HepG2 (cell line): ENCODE data around the gene CCBE1. TPM values are rescaled to one million over a fixed set of nuclear protein-coding genes. Genes with fewer than 3 reads are reported as not detected.

Source experiments
- ATAC-seq: fragments of 200-7000 bp; cut with Tn5 transposase; 3 replicates; pipeline ENCODE4 v1.9.1; 2020; ENCODE audit warnings: mild to moderate bottlenecking, moderate library complexity
- BruUV-seq: library from RNA; stranded (reverse); fragments of 400-500 nt; replicated peaks from 2 replicates; lab custom pipeline; 2021; lab: Mats Ljungman, UMichigan
- CTCF ChIA-PET: fragments of 300-600 bp; formaldehyde crosslinking; extraction: SDS; loops from one replicate; lab custom pipeline; 2021; ENCODE audit warnings: low total read pairs, inconsistent platforms, low intra/inter-chr PET ratio; lab: Yijun Ruan, JAX
- POLR2A ChIA-PET: fragments of 350-600 bp; sonication (Branson Sonifier 250); formaldehyde crosslinking; loops from one replicate; lab custom pipeline; 2020; ENCODE audit warnings: antibody characterized with exemption, inconsistent platforms; lab: Yijun Ruan, JAX
- DNase-seq: peaks from one replicate; pipeline ENCODE4 v3.0.0-alpha.2; 2015; ENCODE audit warnings: low spot score
- FAIRE-seq: peaks from 3 replicates; lab custom pipeline; 2011; peaks lifted over from hg19 to GRCh38; lab: Jason Lieb, UNC
- H2AFZ ChIP-seq: one replicate; pipeline ENCODE4 v1.6.1; 2011; ENCODE audit warnings: low read length, inconsistent platforms
- H3K27ac ChIP-seq: fragments of 300-600 bp; 3 replicates; pipeline ENCODE4 v1.8.0; 2011; ENCODE audit warnings: mixed run types, mild to moderate bottlenecking, mixed read lengths, low read length, inconsistent platforms; ENCODE audit not compliant: insufficient read depth; ENCODE audit errors: extremely low read length
- H3K27me3 ChIP-seq, 2 experiments: fragments of 200-600 bp in 1 of 2; 2 replicates in 1 of 2; 3 replicates in 1 of 2; pipeline versions ENCODE4 v1.6.0 to v1.8.0; 2011; ENCODE audit warnings: low read length in 2 of 2, mild to moderate bottlenecking in 2 of 2, moderate library complexity in 2 of 2, inconsistent platforms in 1 of 2; ENCODE audit not compliant: insufficient read depth in 2 of 2, control insufficient read depth in 1 of 2
- H3K36me3 ChIP-seq, 2 experiments: fragments of 200-600 bp in 1 of 2; replicated peaks in 1 of 2; 2 replicates in 1 of 2; 3 replicates in 1 of 2; pipeline versions ENCODE4 v1.5.1 to v1.8.0; 2011; ENCODE audit warnings: low read length in 2 of 2, inconsistent platforms in 1 of 2; ENCODE audit not compliant: insufficient read depth in 2 of 2, control insufficient read depth in 1 of 2
- H3K4me1 ChIP-seq: 2 replicates; pipeline ENCODE4 v1.5.1; 2012; ENCODE audit warnings: low read length, inconsistent platforms; ENCODE audit not compliant: insufficient read depth
- H3K4me2 ChIP-seq: 2 replicates; pipeline ENCODE4 v1.6.0; 2011; ENCODE audit warnings: low read depth, low read length, inconsistent platforms
- H3K4me3 ChIP-seq, 3 experiments: fragments of 200-600 bp in 1 of 3; sonication (generic), shearing (Covaris generic) in 1 of 3; replicated peaks in 1 of 3; 2 replicates each; pipeline ENCODE4 v1.5.1; 2011 to 2016; ENCODE audit warnings: low read length in 3 of 3, inconsistent platforms in 2 of 3, low read depth in 2 of 3, mild to moderate bottlenecking in 2 of 3, control low read depth in 1 of 3, mixed read lengths in 1 of 3; ENCODE audit not compliant: insufficient read depth in 1 of 3
- H3K79me2 ChIP-seq: one replicate; pipeline ENCODE4 v1.6.1; 2011; ENCODE audit warnings: low read length, inconsistent platforms; ENCODE audit not compliant: insufficient read depth
- H3K9ac ChIP-seq: 2 replicates; pipeline ENCODE4 v1.6.0; 2011; ENCODE audit warnings: mild to moderate bottlenecking, low read depth, low read length, inconsistent platforms; ENCODE audit not compliant: insufficient read depth
- H3K9me3 ChIP-seq: 2 replicates; pipeline ENCODE4 v1.5.1; 2012; ENCODE audit warnings: mild to moderate bottlenecking, low read length
- H4K20me1 ChIP-seq: 2 replicates; pipeline ENCODE4 v1.6.0; 2011; ENCODE audit warnings: inconsistent platforms, mild to moderate bottlenecking, low read length, moderate library complexity; ENCODE audit not compliant: insufficient read depth
- ATF4 ChIP-seq, 2 experiments: fragments of 450-650 bp in 1 of 2; sonication (generic) in 1 of 2; formaldehyde crosslinking; IDR thresholded peaks; 2 replicates each; pipeline versions ENCODE4 v1.5.0 to v1.8.0; 2020 to 2022; ENCODE audit warnings: mild to moderate bottlenecking in 1 of 2, missing genetic modification reagents in 1 of 2
- EEA1 ChIP-seq: sonication (generic); formaldehyde crosslinking; IDR thresholded peaks from 2 replicates; pipeline ENCODE4 v1.5.1; 2020; ENCODE audit warnings: mild to moderate bottlenecking, missing genetic modification reagents, borderline replicate concordance
- ELK4 ChIP-seq: sonication (generic); formaldehyde crosslinking; IDR thresholded peaks from 2 replicates; pipeline ENCODE4 v1.9.0; 2021; ENCODE audit warnings: missing genetic modification reagents, borderline replicate concordance
- KDM2A ChIP-seq: sonication (generic); formaldehyde crosslinking; IDR thresholded peaks from 2 replicates; pipeline ENCODE4 v1.4.0; 2020; ENCODE audit warnings: low read depth, missing genetic modification reagents, borderline replicate concordance
- KLF12 ChIP-seq: sonication (generic); formaldehyde crosslinking; IDR thresholded peaks from 2 replicates; pipeline ENCODE4 v1.4.0; 2020; ENCODE audit warnings: missing genetic modification reagents, borderline replicate concordance
- KLF6 ChIP-seq: IDR thresholded peaks from 2 replicates; pipeline ENCODE4 v1.8.0; 2016; ENCODE audit warnings: missing biosample characterization, missing genetic modification reagents
- MTA1 ChIP-seq: sonication (generic); formaldehyde crosslinking; IDR thresholded peaks from 2 replicates; pipeline ENCODE4 v1.4.0; 2020; ENCODE audit warnings: missing genetic modification reagents, mild to moderate bottlenecking, borderline replicate concordance
- NR0B2 ChIP-seq: sonication (generic); formaldehyde crosslinking; IDR thresholded peaks from 2 replicates; pipeline ENCODE4 v1.4.0; 2020; ENCODE audit warnings: mild to moderate bottlenecking, missing genetic modification reagents
- SIN3A ChIP-seq: IDR thresholded peaks from 2 replicates; pipeline ENCODE4 v1.6.1; 2011; ENCODE audit warnings: low read depth, mild to moderate bottlenecking, control low read depth, low read length, borderline replicate concordance
- SNAPC2 ChIP-seq: sonication (generic); formaldehyde crosslinking; IDR thresholded peaks from 2 replicates; pipeline ENCODE4 v1.8.1; 2022; ENCODE audit warnings: mild to moderate bottlenecking, missing genetic modification reagents
- XBP1 ChIP-seq: sonication (generic); formaldehyde crosslinking; IDR thresholded peaks from 2 replicates; pipeline ENCODE4 v1.5.0; 2020; ENCODE audit warnings: missing genetic modification reagents
- ZBTB25 ChIP-seq: IDR thresholded peaks from 2 replicates; pipeline ENCODE4 v1.6.1; 2018; ENCODE audit warnings: missing genetic modification reagents
- ZC3H13 ChIP-seq: sonication (generic); formaldehyde crosslinking; IDR thresholded peaks from 2 replicates; pipeline ENCODE4 v1.8.1; 2023; ENCODE audit warnings: mild to moderate bottlenecking, missing genetic modification reagents, moderate library complexity
- ZMAT3 ChIP-seq: sonication (generic); formaldehyde crosslinking; conservative IDR thresholded peaks from 2 replicates; pipeline ENCODE4 v1.7.0; 2021; ENCODE audit warnings: missing genetic modification reagents
- ZNF136 ChIP-seq: sonication (generic); formaldehyde crosslinking; IDR thresholded peaks from 2 replicates; pipeline ENCODE4 v1.8.1; 2022; ENCODE audit warnings: low read depth, mild to moderate bottlenecking, moderate library complexity, missing genetic modification reagents
- WGBS: methylation state at CpG from one replicate; pipeline ENCODE4 v1.1.6; 2017; ENCODE audit warnings: low lambda C conversion rate; 5-methylcytosine and 5-hydroxymethylcytosine counted together
- in situ Hi-C: cut with HindIII; loops from 2 replicates; pipeline ENCODE4 v1.10.0; 2017; ENCODE audit warnings: low pct_unique_long_range_greater_than_20kb; ENCODE audit not compliant: extremely low pct_ligation_motif_present
- intact Hi-C: fragments of 100-400 bp; cut with micrococcal nuclease; formaldehyde crosslinking; loops from one replicate; pipeline ENCODE4 v1.10.0; 2022; ENCODE audit not compliant: unreplicated experiment
- polyA plus RNA-seq, 8 experiments: library from polyadenylated mRNA; depleted of rRNA in 3 of 8; stranded (reverse) in 7 of 8; unstranded in 1 of 8; fragments of >200 nt; fragmentation: Illumina TruSeq in 4 of 8; extraction: Trizol in 4 of 8; gene quantifications; 2 replicates each; pipeline versions ENCODE4 v1.2.1 to v1.2.3, GENCODE V29; 2011 to 2016; ENCODE audit warnings: low read depth in 4 of 8, missing spikeins in 1 of 8, mixed read lengths in 1 of 8; ENCODE audit not compliant: insufficient read depth in 1 of 8
- total RNA-seq, 5 experiments: library from RNA; depleted of rRNA; stranded (reverse); fragments of >200 nt; fragmentation: Illumina TruSeq; extraction: Trizol; gene quantifications; 2 replicates each; pipeline ENCODE4 v1.2.3, GENCODE V29; 2016; ENCODE audit warnings: low read depth in 1 of 5
- TF ChIP-seq, protein P1 (sequence below): sonication (generic); formaldehyde crosslinking; IDR thresholded peaks from 2 replicates; pipeline ENCODE4 v1.4.0; 2020; ENCODE audit warnings: mild to moderate bottlenecking, missing genetic modification reagents
- TF ChIP-seq, protein P2 (sequence below): fragments of 450-650 bp; IDR thresholded peaks from 2 replicates; pipeline ENCODE4 v1.6.1; 2016

The CCBE1 gene
- total and polyA plus RNA-seq, 2 of the 13 experiments (the other 11 are each of a cell fraction or from before 2014, with no cell fraction given), result not detected

- Histone ChIP-seq H3K36me3 (no peaks in the 10 kb centered on the region), H4K20me1 (no peaks in the 10 kb centered on the region), H3K9me3 (no peaks in the 10 kb centered on the region), H3K79me2 (no peaks in the 10 kb centered on the region), H3K27ac (no peak overlapping the region), H3K27me3 (no peaks in the 10 kb centered on the region), H3K4me1 (no peaks in the 10 kb centered on the region), H3K4me3 (no peak overlapping the region), H2AFZ (no peak overlapping the region), H3K9ac (no peak overlapping the region), H3K4me2 (no peak overlapping the region)
- ChIA-PET POLR2A (no interaction called here), CTCF (no interaction called here)
- WGBS, result 25% methylated on average over 2 of the region's 2 CpGs
- FAIRE-seq, result no peak
- DNase-seq, result no peak
- in situ Hi-C loops (no loop called here), intact Hi-C loops (loop anchor here (5.0 kb wide), 1 partner anchor 1363 kb away; no protein-coding TSS in a partner anchor)
- TF ChIP-seq SIN3A (no peak), ZMAT3 (CRISPR knock-in tag) (no peak), ZNF136 (CRISPR knock-in tag) (no peak), KDM2A (no peak), ZBTB25 (no peak), NR0B2 (no peak), EEA1 (CRISPR knock-in tag) (no peak), KLF6 (CRISPR knock-in tag) (no peak), ELK4 (CRISPR knock-in tag) (no peak), MTA1 (no peak), XBP1 (CRISPR knock-in tag) (no peak), ZC3H13 (CRISPR knock-in tag) (no peak), SNAPC2 (no peak), KLF12 (CRISPR knock-in tag) (no peak), ATF4 (CRISPR knock-in tag; IDR thresholded peaks at IDR 0.05) (no peak)
- TF ChIP-seq, protein P1, sequence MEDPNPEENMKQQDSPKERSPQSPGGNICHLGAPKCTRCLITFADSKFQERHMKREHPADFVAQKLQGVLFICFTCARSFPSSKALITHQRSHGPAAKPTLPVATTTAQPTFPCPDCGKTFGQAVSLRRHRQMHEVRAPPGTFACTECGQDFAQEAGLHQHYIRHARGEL (CRISPR knock-in tag), result no peak
- TF ChIP-seq, protein P2, sequence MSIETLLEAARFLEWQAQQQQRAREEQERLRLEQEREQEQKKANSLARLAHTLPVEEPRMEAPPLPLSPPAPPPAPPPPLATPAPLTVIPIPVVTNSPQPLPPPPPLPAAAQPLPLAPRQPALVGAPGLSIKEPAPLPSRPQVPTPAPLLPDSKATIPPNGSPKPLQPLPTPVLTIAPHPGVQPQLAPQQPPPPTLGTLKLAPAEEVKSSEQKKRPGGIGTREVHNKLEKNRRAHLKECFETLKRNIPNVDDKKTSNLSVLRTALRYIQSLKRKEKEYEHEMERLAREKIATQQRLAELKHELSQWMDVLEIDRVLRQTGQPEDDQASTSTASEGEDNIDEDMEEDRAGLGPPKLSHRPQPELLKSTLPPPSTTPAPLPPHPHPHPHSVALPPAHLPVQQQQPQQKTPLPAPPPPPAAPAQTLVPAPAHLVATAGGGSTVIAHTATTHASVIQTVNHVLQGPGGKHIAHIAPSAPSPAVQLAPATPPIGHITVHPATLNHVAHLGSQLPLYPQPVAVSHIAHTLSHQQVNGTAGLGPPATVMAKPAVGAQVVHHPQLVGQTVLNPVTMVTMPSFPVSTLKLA, result no peak
- ATAC-seq, result no peak
- BruUV-seq, result no TSS peak
Observed at GRCh38 chr18:59724103-59724502, 26.9 kb upstream of the CCBE1 start.
